B cell (primary cell): Measurements from ENCODE around the gene EHBP1L1. TPM values are rescaled to one million over a fixed set of nuclear protein-coding genes. Genes with fewer than 3 reads are reported as not detected.

Experiments used
- ATAC-seq: fragments of 200-7000 bp; cut with Tn5 transposase; one replicate; pipeline ENCODE4 v1.10.0; 2021; ENCODE audit warnings: low read depth, mild to moderate bottlenecking, moderate number of reproducible peaks, moderate library complexity
- CTCF ChIA-PET: fragments of 350-600 bp; sonication (Branson Sonifier 250); formaldehyde crosslinking; loops from one replicate; lab custom pipeline; 2021; ENCODE audit warnings: antibody characterized with exemption, inconsistent platforms; lab: Charles Lee
- POLR2A ChIA-PET: fragments of 350-600 bp; sonication (Branson Sonifier 250); formaldehyde crosslinking; loops from one replicate; lab custom pipeline; 2021; ENCODE audit warnings: antibody characterized with exemption; lab: Charles Lee
- DNase-seq: peaks from one replicate; pipeline ENCODE4 v3.0.0; 2013
- H2AFZ ChIP-seq: 2 replicates; pipeline ENCODE4 v1.6.1; 2012; ENCODE audit warnings: mild to moderate bottlenecking, low read depth, low read length; ENCODE audit not compliant: insufficient read depth, poor library complexity, severe bottlenecking
- H3K27ac ChIP-seq, 2 donors: 1 replicate in 1 of 2; 2 replicates in 1 of 2; pipeline ENCODE4 v1.5.1; 2012 to 2013; ENCODE audit warnings: low read length in 2 of 2, mild to moderate bottlenecking in 2 of 2, moderate library complexity in 1 of 2
- H3K27me3 ChIP-seq, 4 experiments: fragments of 200-600 bp in 1 of 4; sonication (generic) in 1 of 4; replicated peaks in 1 of 4; 1 replicate in 2 of 4; 2 replicates in 2 of 4; pipeline versions ENCODE4 v1.6.1 to v1.7.0; 2013 to 2016; ENCODE audit warnings: low read length in 3 of 4, mild to moderate bottlenecking in 2 of 4, mixed read lengths in 1 of 4, moderate library complexity in 1 of 4; ENCODE audit not compliant: insufficient read depth in 4 of 4, control insufficient read depth in 3 of 4; ENCODE audit errors: control extremely low read depth in 1 of 4
- H3K36me3 ChIP-seq, 2 experiments: replicated peaks in 1 of 2; 1 replicate in 1 of 2; 2 replicates in 1 of 2; pipeline versions ENCODE4 v1.6.1 to v1.7.1; 2013; ENCODE audit warnings: low read length in 1 of 2; ENCODE audit not compliant: insufficient read depth in 2 of 2, control insufficient read depth in 1 of 2; ENCODE audit errors: control extremely low read depth in 1 of 2, extremely low read depth in 1 of 2
- H3K4me1 ChIP-seq, 2 donors: fragments of 200-600 bp in 1 of 2; sonication (generic) in 1 of 2; 1 replicate in 1 of 2; 2 replicates in 1 of 2; pipeline versions ENCODE4 v1.5.1 to v1.6.1; 2013 to 2017; ENCODE audit warnings: low read length in 2 of 2; ENCODE audit not compliant: control insufficient read depth in 2 of 2, insufficient read depth in 2 of 2
- H3K4me2 ChIP-seq: replicated peaks from 2 replicates; pipeline ENCODE3; 2012; ENCODE audit warnings: mild to moderate bottlenecking, low read depth, low read length; ENCODE audit not compliant: poor library complexity, severe bottlenecking
- H3K4me3 ChIP-seq, 5 experiments: fragments of 200-600 bp in 1 of 5; sonication (generic) in 1 of 5; 1 replicate in 3 of 5; 2 replicates in 2 of 5; pipeline versions ENCODE4 v1.5.1 to v1.7.0; 2011 to 2016; ENCODE audit warnings: low read length in 4 of 5, mild to moderate bottlenecking in 4 of 5, low read depth in 2 of 5, control low read depth in 1 of 5, moderate library complexity in 1 of 5; ENCODE audit not compliant: insufficient read depth in 1 of 5; ENCODE audit errors: control extremely low read depth in 1 of 5, extremely low read depth in 1 of 5
- H3K79me2 ChIP-seq: fragments of 200-600 bp; sonication (generic); one replicate; pipeline ENCODE4 v1.6.0; 2016; ENCODE audit warnings: low read length; ENCODE audit not compliant: control insufficient read depth, insufficient read depth
- H3K9ac ChIP-seq: fragments of 200-600 bp; sonication (generic); 2 replicates; pipeline ENCODE4 v1.6.1; 2017; ENCODE audit warnings: mild to moderate bottlenecking, low read length, moderate library complexity
- H3K9me3 ChIP-seq, 3 donors: one replicate each; pipeline versions ENCODE4 v1.6.1 to v1.7.1; 2013; ENCODE audit warnings: low read length in 2 of 3; ENCODE audit not compliant: control insufficient read depth in 2 of 3, insufficient read depth in 1 of 3; ENCODE audit errors: control extremely low read depth in 1 of 3
- H4K20me1 ChIP-seq: 2 replicates; pipeline ENCODE4 v1.6.0; 2012; ENCODE audit warnings: mild to moderate bottlenecking, low read length; ENCODE audit not compliant: insufficient read depth, control insufficient read depth, poor library complexity, severe bottlenecking
- H3K27ac Mint-ChIP-seq: one replicate; pipeline ENCODE4 v1.8.0; 2021; ENCODE audit warnings: mixed read lengths
- H3K27me3 Mint-ChIP-seq: one replicate; pipeline ENCODE4 v1.8.0; 2021; ENCODE audit warnings: mixed read lengths
- H3K4me1 Mint-ChIP-seq: one replicate; pipeline ENCODE4 v1.8.0; 2021; ENCODE audit warnings: mixed read lengths
- H3K4me3 Mint-ChIP-seq: one replicate; pipeline ENCODE4 v1.8.0; 2021; ENCODE audit warnings: mixed read lengths
- H3K9me3 Mint-ChIP-seq: one replicate; pipeline ENCODE4 v1.8.0; 2022; ENCODE audit warnings: mixed read lengths; ENCODE audit not compliant: insufficient read depth
- EZH2 ChIP-seq: IDR thresholded peaks from 2 replicates; pipeline ENCODE4 v1.6.1; 2012; ENCODE audit warnings: borderline replicate concordance, low read depth, mild to moderate bottlenecking, moderate library complexity, low read length; ENCODE audit not compliant: insufficient read depth, poor library complexity, severe bottlenecking
- WGBS: methylation state at CpG from one replicate; pipeline ENCODE4 v1.1.5; 2013; ENCODE audit warnings: missing lambda C conversion rate; ENCODE audit not compliant: insufficient coverage; 5-methylcytosine and 5-hydroxymethylcytosine counted together
- intact Hi-C: fragments of 100-400 bp; cut with micrococcal nuclease; formaldehyde crosslinking; loops from one replicate; pipeline ENCODE4 v1.10.0; 2022
- polyA plus RNA-seq: library from polyadenylated mRNA; depleted of rRNA; stranded (reverse); fragments of >200 nt; gene quantifications from 2 replicates; pipeline ENCODE4 v1.2.3, GENCODE V29; 2012
- total RNA-seq, 2 donors: library from RNA; stranded (reverse); fragments of 120-200 nt in 1 of 2; gene quantifications; 1 replicate in 1 of 2; 2 replicates in 1 of 2; pipeline versions ENCODE4 v1.2.3 to v1.2.4, GENCODE V29; 2013 to 2022
- TF ChIP-seq, protein P1 (sequence below): fragments of 200-600 bp; IDR thresholded peaks from one replicate; pipeline ENCODE4 v1.8.0; 2022; ENCODE audit warnings: antibody characterized with exemption, mild to moderate bottlenecking

Gene EHBP1L1
- total and polyA plus RNA-seq, 2 donors (not counting 1 experiment from before 2014, with no cell fraction given), result 202 to 279 TPM

GRCh38 chr11:65612691-65613090 is 36.8 kb downstream of the EHBP1L1 start:
- H3K27ac ChIP-seq, result peak overlapping the region in 1 of 2 donors; percentile 89
- 51% methylated on average over 4 of the region's 7 CpGs for WGBS
- CTCF ChIA-PET, result interaction anchor here (0.6 to 3.8 kb wide), 9 partner anchors 9 to 88 kb away, joined by 3 to 21 read pairs (median 6); partner anchors contain the start of gene FAM89B
- DNase-seq (no peak), ATAC-seq (no peak)
- H3K9me3 ChIP-seq, result peaks cover 0 to 3% (median 0%) of the 10 kb centered on the region in 3 donors
- H3K4me1 Mint-ChIP-seq, result peaks cover 59% of the 10 kb centered on the region
- peak overlapping the region; percentile 80 for H2AFZ ChIP-seq
- H3K4me2 ChIP-seq, result peak overlapping the region; percentile 84
- no peaks in the 10 kb centered on the region for H3K27me3 ChIP-seq
- peaks cover 0 to 38% of the 10 kb centered on the region in 2 experiments for H3K36me3 ChIP-seq
- POLR2A ChIA-PET, result interaction anchor here (1.0 to 3.9 kb wide), 3 partner anchors 15 to 72 kb away, joined by 3 to 17 read pairs (median 4); partner anchors contain the start of gene KCNK7
- H3K9ac ChIP-seq, result peak overlapping the region; percentile 83
- peaks cover 56% of the 10 kb centered on the region for H4K20me1 ChIP-seq
- TF ChIP-seq, protein P1, sequence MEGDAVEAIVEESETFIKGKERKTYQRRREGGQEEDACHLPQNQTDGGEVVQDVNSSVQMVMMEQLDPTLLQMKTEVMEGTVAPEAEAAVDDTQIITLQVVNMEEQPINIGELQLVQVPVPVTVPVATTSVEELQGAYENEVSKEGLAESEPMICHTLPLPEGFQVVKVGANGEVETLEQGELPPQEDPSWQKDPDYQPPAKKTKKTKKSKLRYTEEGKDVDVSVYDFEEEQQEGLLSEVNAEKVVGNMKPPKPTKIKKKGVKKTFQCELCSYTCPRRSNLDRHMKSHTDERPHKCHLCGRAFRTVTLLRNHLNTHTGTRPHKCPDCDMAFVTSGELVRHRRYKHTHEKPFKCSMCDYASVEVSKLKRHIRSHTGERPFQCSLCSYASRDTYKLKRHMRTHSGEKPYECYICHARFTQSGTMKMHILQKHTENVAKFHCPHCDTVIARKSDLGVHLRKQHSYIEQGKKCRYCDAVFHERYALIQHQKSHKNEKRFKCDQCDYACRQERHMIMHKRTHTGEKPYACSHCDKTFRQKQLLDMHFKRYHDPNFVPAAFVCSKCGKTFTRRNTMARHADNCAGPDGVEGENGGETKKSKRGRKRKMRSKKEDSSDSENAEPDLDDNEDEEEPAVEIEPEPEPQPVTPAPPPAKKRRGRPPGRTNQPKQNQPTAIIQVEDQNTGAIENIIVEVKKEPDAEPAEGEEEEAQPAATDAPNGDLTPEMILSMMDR, result no peak
- no peak for TF ChIP-seq EZH2
- H3K27ac Mint-ChIP-seq, result peak overlapping the region; percentile 67
- H3K9me3 Mint-ChIP-seq, result no peaks in the 10 kb centered on the region
- H3K79me2 ChIP-seq, result peaks cover 69% of the 10 kb centered on the region
- H3K4me1 ChIP-seq, result peaks cover 41 to 49% of the 10 kb centered on the region in 2 donors
- intact Hi-C loops, result loop anchor here (10.0 kb wide), 1 partner anchor 498 kb away; the partner anchor contains the start of genes TM7SF2 and ZNHIT2
- peak overlapping the region; percentile 4 to 93 (median 85) for H3K4me3 ChIP-seq
- H3K4me3 Mint-ChIP-seq, result peak overlapping the region; percentile 98
- H3K27me3 Mint-ChIP-seq, result no peaks in the 10 kb centered on the region
